H1 (cell line): ENCODE measurements around the gene VSIG2. TPM values are rescaled to one million over a fixed set of nuclear protein-coding genes. Genes with fewer than 3 reads are reported as not detected.

Source experiments
- CTCF ChIA-PET: fragments of 300-600 bp; sonication (Branson Sonifier 250); formaldehyde crosslinking; loops from one replicate; lab custom pipeline; 2021; ENCODE audit not compliant: partially characterized antibody; lab: Charles Lee
- POLR2A ChIA-PET: fragments of 300-600 bp; sonication (Branson Sonifier 250); formaldehyde crosslinking; loops from one replicate; lab custom pipeline; 2021; ENCODE audit warnings: inconsistent platforms; ENCODE audit not compliant: partially characterized antibody; lab: Charles Lee
- DNase-seq, 2 experiments: peaks; one replicate each; pipeline versions ENCODE4 v3.0.0 to v3.0.0-alpha.2; 2010 to 2022; ENCODE audit warnings: low spot score in 2 of 2, low read depth in 1 of 2, mixed read lengths in 1 of 2
- FAIRE-seq: peaks from 2 replicates; lab custom pipeline; 2011; peaks lifted over from hg19 to GRCh38; lab: Jason Lieb, UNC
- H2AFZ ChIP-seq: 2 replicates; pipeline ENCODE4 v1.8.1; 2012; ENCODE audit warnings: low read length, inconsistent platforms
- H2AK5ac ChIP-seq: 2 replicates; pipeline ENCODE4 v1.6.1; 2013; ENCODE audit warnings: low read depth, low read length
- H2BK120ac ChIP-seq: replicated peaks from 2 replicates; pipeline ENCODE3; 2013; ENCODE audit warnings: low read depth, low read length, inconsistent platforms
- H2BK12ac ChIP-seq: 2 replicates; pipeline ENCODE4 v1.6.1; 2013; ENCODE audit warnings: low read depth, low read length
- H2BK15ac ChIP-seq: 2 replicates; pipeline ENCODE4 v1.6.1; 2013; ENCODE audit warnings: low read length
- H2BK20ac ChIP-seq: 2 replicates; pipeline ENCODE4 v1.6.1; 2013; ENCODE audit warnings: low read length
- H2BK5ac ChIP-seq: 2 replicates; pipeline ENCODE4 v1.6.1; 2013; ENCODE audit warnings: low read depth, low read length
- H3K14ac ChIP-seq: 2 replicates; pipeline ENCODE4 v1.6.1; 2013; ENCODE audit warnings: inconsistent platforms; ENCODE audit not compliant: insufficient read length
- H3K18ac ChIP-seq: 2 replicates; pipeline ENCODE4 v1.6.1; 2013; ENCODE audit warnings: low read length; ENCODE audit errors: extremely low read depth
- H3K23ac ChIP-seq: 2 replicates; pipeline ENCODE4 v1.6.1; 2013; ENCODE audit warnings: inconsistent platforms; ENCODE audit not compliant: insufficient read length
- H3K23me2 ChIP-seq: 2 replicates; pipeline ENCODE4 v1.6.1; 2013; ENCODE audit warnings: low read depth, low read length
- H3K27ac ChIP-seq: 2 replicates; pipeline ENCODE4 v1.6.1; 2011; ENCODE audit warnings: low read depth, low read length, inconsistent platforms
- H3K27me3 ChIP-seq, 4 experiments: replicated peaks in 1 of 4; 1 replicate in 1 of 4; 2 replicates in 3 of 4; pipeline versions ENCODE4 v1.6.1 to v1.8.1; 2011 to 2013; ENCODE audit warnings: low read length in 3 of 4, mild to moderate bottlenecking in 3 of 4, inconsistent platforms in 2 of 4, mixed read lengths in 2 of 4, moderate library complexity in 1 of 4; ENCODE audit not compliant: control insufficient read depth in 3 of 4, insufficient read depth in 3 of 4; ENCODE audit errors: extremely low read depth in 1 of 4
- H3K36me3 ChIP-seq, 4 experiments: 2 replicates each; pipeline versions ENCODE4 v1.6.1 to v1.8.1; 2011 to 2013; ENCODE audit warnings: mild to moderate bottlenecking in 4 of 4, low read length in 3 of 4, moderate library complexity in 2 of 4, control low read depth in 1 of 4, inconsistent platforms in 1 of 4; ENCODE audit not compliant: insufficient read depth in 4 of 4, control insufficient read depth in 2 of 4
- H3K4ac ChIP-seq: replicated peaks from 2 replicates; pipeline ENCODE3; 2013; ENCODE audit warnings: low read length, low read depth, mixed read lengths, inconsistent platforms; ENCODE audit not compliant: insufficient read length
- H3K4me1 ChIP-seq, 4 experiments: replicated peaks in 1 of 4; 1 replicate in 1 of 4; 2 replicates in 3 of 4; pipeline versions ENCODE4 v1.6.1 to v1.8.1; 2011 to 2013; ENCODE audit warnings: low read length in 3 of 4, inconsistent platforms in 2 of 4, mixed read lengths in 1 of 4; ENCODE audit not compliant: insufficient read depth in 4 of 4, control insufficient read depth in 3 of 4
- H3K4me2 ChIP-seq, 2 experiments: 2 replicates each; pipeline versions ENCODE4 v1.6.1 to v1.8.1; 2011 to 2013; ENCODE audit warnings: low read depth in 2 of 2, low read length in 2 of 2, control low read depth in 1 of 2, inconsistent platforms in 1 of 2, mild to moderate bottlenecking in 1 of 2; ENCODE audit not compliant: insufficient read depth in 1 of 2
- H3K4me3 ChIP-seq, 4 experiments: fragments of 200-600, 300-600 bp in 1 of 4; sonication (generic), shearing (Covaris generic), sonication (Bioruptor Twin) in 1 of 4; 2 replicates each; pipeline versions ENCODE4 v1.5.1 to v1.8.1; 2011 to 2016; ENCODE audit warnings: low read length in 4 of 4, low read depth in 3 of 4, control low read depth in 2 of 4, inconsistent platforms in 2 of 4, mild to moderate bottlenecking in 2 of 4, mixed read lengths in 1 of 4, moderate library complexity in 1 of 4; ENCODE audit not compliant: insufficient read depth in 2 of 4; ENCODE audit errors: extremely low read depth in 1 of 4
- H3K56ac ChIP-seq: replicated peaks from 2 replicates; pipeline ENCODE3; 2013; ENCODE audit warnings: low read depth, mild to moderate bottlenecking, mixed read lengths, low read length, inconsistent platforms; ENCODE audit not compliant: insufficient read length
- H3K79me1 ChIP-seq: 2 replicates; pipeline ENCODE4 v1.6.1; 2013; ENCODE audit warnings: low read depth, low read length, control low read depth
- H3K79me2 ChIP-seq, 2 experiments: 2 replicates each; pipeline versions ENCODE4 v1.6.1 to v1.8.1; 2012 to 2013; ENCODE audit warnings: low read length in 2 of 2, mild to moderate bottlenecking in 2 of 2, inconsistent platforms in 1 of 2; ENCODE audit not compliant: insufficient read depth in 2 of 2, control insufficient read depth in 1 of 2
- H3K9ac ChIP-seq, 4 experiments: replicated peaks in 1 of 4; 1 replicate in 1 of 4; 2 replicates in 3 of 4; pipeline versions ENCODE4 v1.6.1 to v1.8.1; 2011 to 2013; ENCODE audit warnings: low read depth in 3 of 4, low read length in 3 of 4, control low read depth in 2 of 4, mild to moderate bottlenecking in 2 of 4, moderate library complexity in 2 of 4, inconsistent platforms in 1 of 4; ENCODE audit errors: extremely low read depth in 1 of 4
- H3K9me3 ChIP-seq, 2 experiments: 2 replicates each; pipeline versions ENCODE4 v1.6.1 to v1.8.1; 2012 to 2013; ENCODE audit warnings: mild to moderate bottlenecking in 2 of 2, moderate library complexity in 2 of 2, control low read depth in 1 of 2, inconsistent platforms in 1 of 2, low read depth in 1 of 2, low read length in 1 of 2, mixed read lengths in 1 of 2; ENCODE audit not compliant: insufficient read depth in 2 of 2
- H4K20me1 ChIP-seq, 2 experiments: replicated peaks in 1 of 2; 2 replicates each; pipeline versions ENCODE3 to v1.8.1; 2011 to 2013; ENCODE audit warnings: inconsistent platforms in 2 of 2, low read length in 2 of 2, mild to moderate bottlenecking in 1 of 2; ENCODE audit not compliant: insufficient read depth in 2 of 2, control insufficient read depth in 1 of 2
- H4K5ac ChIP-seq: 2 replicates; pipeline ENCODE4 v1.6.1; 2013; ENCODE audit warnings: low read length, low read depth, mixed read lengths, inconsistent platforms; ENCODE audit not compliant: insufficient read length
- H4K8ac ChIP-seq: 2 replicates; pipeline ENCODE4 v1.8.0; 2013; ENCODE audit warnings: mild to moderate bottlenecking, moderate library complexity, low read length, inconsistent platforms; ENCODE audit not compliant: insufficient read depth; ENCODE audit errors: extremely low read depth
- H4K91ac ChIP-seq: replicated peaks from 2 replicates; pipeline ENCODE3; 2013; ENCODE audit warnings: low read length, mixed read lengths, inconsistent platforms; ENCODE audit not compliant: insufficient read length
- BCL11A ChIP-seq, 2 experiments: IDR thresholded peaks; one replicate each; pipeline ENCODE4 v1.6.1; 2011; ENCODE audit warnings: low read depth in 2 of 2, low read length in 2 of 2, mild to moderate bottlenecking in 2 of 2
- CBX5 ChIP-seq: fragments of 300-800, 300-1000 bp; sonication (generic); IDR thresholded peaks from 2 replicates; pipeline ENCODE4 v1.7.1; 2016; ENCODE audit warnings: antibody characterized with exemption, low read length, low read depth
- CEBPB ChIP-seq: IDR thresholded peaks from 2 replicates; pipeline ENCODE4 v1.6.1; 2012; ENCODE audit warnings: low read depth, low read length
- CTCF ChIP-seq, 3 experiments: IDR thresholded peaks; 1 replicate in 2 of 3; 2 replicates in 1 of 3; pipeline versions ENCODE4 v1.5.1 to v1.6.1; 2011; ENCODE audit warnings: low read length in 3 of 3, mild to moderate bottlenecking in 3 of 3, inconsistent platforms in 2 of 3, low read depth in 1 of 3, moderate library complexity in 1 of 3; ENCODE audit not compliant: insufficient read depth in 1 of 3; ENCODE audit errors: control extremely low read depth in 1 of 3
- EP300 ChIP-seq, 2 experiments: IDR thresholded peaks; 1 replicate in 1 of 2; 2 replicates in 1 of 2; pipeline ENCODE4 v1.6.1; 2011 to 2012; ENCODE audit warnings: low read depth in 2 of 2, low read length in 2 of 2, mild to moderate bottlenecking in 2 of 2, borderline replicate concordance in 1 of 2, inconsistent platforms in 1 of 2, moderate library complexity in 1 of 2
- GABPA ChIP-seq: IDR thresholded peaks from 2 replicates; pipeline ENCODE4 v1.6.1; 2011; ENCODE audit warnings: mild to moderate bottlenecking, low read length, moderate library complexity, borderline replicate concordance; ENCODE audit not compliant: insufficient read depth
- GTF2F1 ChIP-seq: IDR thresholded peaks from 2 replicates; pipeline ENCODE4 v1.6.1; 2012; ENCODE audit warnings: low read depth, low read length, improper control_type of control experiment, borderline replicate concordance
- RBBP5 ChIP-seq: IDR thresholded peaks from 2 replicates; pipeline ENCODE4 v1.7.1; 2012; ENCODE audit warnings: low read depth, mild to moderate bottlenecking, inconsistent platforms, low read length, moderate library complexity, borderline replicate concordance
- SP1 ChIP-seq: IDR thresholded peaks from 2 replicates; pipeline ENCODE4 v1.6.1; 2011; ENCODE audit warnings: low read depth, low read length
- WGBS, 2 experiments: shearing (Covaris generic) in 1 of 2; methylation state at CpG; one replicate each; pipeline versions ENCODE4 v1.1.6 to v1.1.7; 2013 to 2015; ENCODE audit warnings: low lambda C conversion rate in 2 of 2, mixed read lengths in 2 of 2, inconsistent platforms in 1 of 2, low coverage in 1 of 2, missing lambda C conversion rate in 1 of 2; ENCODE audit not compliant: insufficient replicate concordance in 2 of 2, insufficient coverage in 1 of 2, insufficient read length in 1 of 2; ENCODE audit errors: extremely low coverage in 1 of 2, missing lambda C conversion rate in 1 of 2; 5-methylcytosine and 5-hydroxymethylcytosine counted together
- polyA plus RNA-seq, 7 experiments: library from polyadenylated mRNA; depleted of rRNA in 3 of 7; stranded (reverse) in 5 of 7; unstranded in 2 of 7; fragments of >200 nt in 5 of 7; fragments of 200-250 nt in 2 of 7; gene quantifications; 1 replicate in 5 of 7; 2 replicates in 1 of 7; 4 replicates in 1 of 7; pipeline versions ENCODE4 v1.2.1 to v1.2.3, GENCODE V29; 2011 to 2013; ENCODE audit warnings: missing spikeins in 2 of 7, mixed read lengths in 2 of 7
- total RNA-seq: library from RNA; stranded (reverse); fragmentation: NEBNext Ultra II Directional; extraction: Animal tissue kit (Norgen Biotek cat#: 25700); gene quantifications from 2 replicates; pipeline ENCODE4 v1.2.1, GENCODE V29; 2021

The VSIG2 gene
- total and polyA plus RNA-seq, 2 of the 8 experiments (the other 6 are each of a cell fraction or from before 2014, with no cell fraction given), result 0.18 TPM; not detected in 1

GRCh38 chr11:124791626-124792341 is 39.7 kb upstream of the VSIG2 start:
- Histone ChIP-seq H3K23ac (no peak overlapping the region), H3K56ac (no peak overlapping the region), H3K23me2 (no peaks in the 10 kb centered on the region), H4K91ac (no peak overlapping the region), H3K27me3 (no peaks in the 10 kb centered on the region), H2BK120ac (no peak overlapping the region), H2AFZ (no peak overlapping the region), H2BK20ac (no peak overlapping the region), H2AK5ac (no peak overlapping the region), H2BK5ac (no peak overlapping the region), H3K4me1 (peaks cover 3 to 26% (median 7%) of the 10 kb centered on the region in 4 experiments; a peak in 6 of 7 replicates), H3K36me3 (no peaks in the 10 kb centered on the region), H4K20me1 (peaks cover 11 to 27% of the 10 kb centered on the region in 2 experiments), H4K5ac (no peak overlapping the region), H3K14ac (no peak overlapping the region), H3K18ac (no peak overlapping the region), H3K4me2 (peak overlapping the region in 1 of 2 experiments; percentile 52; a peak in 1 of 4 replicates), H3K4ac (no peak overlapping the region), H2BK15ac (no peak overlapping the region), H3K9ac (no peak overlapping the region; a peak in 1 of 7 replicates), H3K27ac (no peak overlapping the region), H3K4me3 (0 out of 8 replicates have a peak overlapping the region, but pooled peaks of 1 of the 4 experiments have one; percentile 44), H3K79me1 (peaks cover 5% of the 10 kb centered on the region), H3K9me3 (no peaks in the 10 kb centered on the region), H4K8ac (no peak overlapping the region), H2BK12ac (no peak overlapping the region), H3K79me2 (peaks cover 26 to 100% of the 10 kb centered on the region in 2 experiments)
- 90% methylated on average over 4 of the region's 4 CpGs; no CpG with 5 or more reads in 1 of the 2 experiments for WGBS, 2 experiments
- ChIA-PET CTCF (interaction anchor here (0.8 to 7.4 kb wide), 8 partner anchors 9 to 122 kb away, joined by 3 to 111 read pairs (median 11); partner anchors contain the start of genes ESAM and ROBO3), POLR2A (interaction anchor here (0.8 to 4.5 kb wide), 6 partner anchors 8 to 46 kb away, joined by 3 to 23 read pairs (median 4); partner anchors contain the start of gene MSANTD2)
- no peak for FAIRE-seq
- DNase-seq, result no peak
- TF ChIP-seq EP300 (IDR thresholded peaks at IDR 0.05; ENCODE audit: borderline replicate concordance in 1 of 2, low read depth in 2 of 2, low read length in 2 of 2) (no peak), CEBPB (no peak), SP1 (no peak), BCL11A (IDR thresholded peaks at IDR 0.05; ENCODE audit: low read depth in 2 of 2, low read length in 2 of 2) (no peak), CBX5 (no peak), CTCF (IDR thresholded peaks at IDR 0.05; ENCODE audit: control extremely low read depth in 1 of 3, insufficient read depth in 1 of 3, low read depth in 1 of 3, low read length in 3 of 3) (no peak), RBBP5 (no peak), GTF2F1 (no peak), GABPA (no peak)
